CD4-positive, alpha-beta T cell treated with Interleukin-2 at 100 ng/mL for 4 hours (primary cell): ENCODE measurements around the gene ISL2.

ENCODE experiments used
- DNase-seq: peaks from one replicate; pipeline ENCODE4 v3.0.0-alpha.2; 2020; ENCODE audit warnings: low spot score

The ISL2 gene

DNA sequence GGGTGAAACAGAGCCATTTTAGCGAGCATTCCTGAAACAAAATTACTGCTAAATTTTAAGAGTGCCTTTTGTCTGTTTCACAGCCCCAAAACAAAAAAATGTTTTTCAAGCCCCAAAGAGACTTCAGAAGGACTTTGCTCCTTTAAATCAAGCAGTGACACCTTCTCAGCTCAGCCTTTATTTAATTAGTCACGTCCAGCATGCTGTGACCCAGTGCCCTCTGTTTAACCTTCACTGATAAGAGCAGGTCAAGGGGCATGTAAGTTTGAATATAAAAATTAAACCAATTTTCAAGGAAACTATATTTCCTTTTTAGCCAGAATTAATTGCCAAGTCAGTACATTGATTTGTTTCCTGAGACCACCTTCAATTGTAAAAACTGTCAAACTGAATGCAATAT is 40.6 kb downstream of the ISL2 start:
- no peak for DNase-seq

DNA sequence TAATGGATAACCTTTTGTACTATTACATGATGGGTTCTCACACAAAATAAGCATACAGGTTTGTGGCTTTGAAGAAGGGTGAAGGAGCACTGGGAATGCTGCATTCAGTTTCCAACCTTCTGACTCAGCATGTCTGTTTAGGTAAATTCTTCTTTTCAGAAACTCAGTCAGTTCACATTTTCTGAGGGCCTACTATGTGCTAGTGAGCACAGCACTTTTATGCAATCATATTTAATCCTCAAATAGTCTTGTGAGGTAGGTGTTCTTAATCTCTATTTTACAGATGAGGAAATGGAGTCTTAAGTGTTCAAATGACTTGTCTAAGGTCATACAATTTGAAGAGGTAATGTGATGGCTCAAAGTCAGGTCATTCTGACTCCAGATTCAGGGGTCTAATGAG is 41.2 kb downstream of the ISL2 start:
- no peak for DNase-seq

DNA sequence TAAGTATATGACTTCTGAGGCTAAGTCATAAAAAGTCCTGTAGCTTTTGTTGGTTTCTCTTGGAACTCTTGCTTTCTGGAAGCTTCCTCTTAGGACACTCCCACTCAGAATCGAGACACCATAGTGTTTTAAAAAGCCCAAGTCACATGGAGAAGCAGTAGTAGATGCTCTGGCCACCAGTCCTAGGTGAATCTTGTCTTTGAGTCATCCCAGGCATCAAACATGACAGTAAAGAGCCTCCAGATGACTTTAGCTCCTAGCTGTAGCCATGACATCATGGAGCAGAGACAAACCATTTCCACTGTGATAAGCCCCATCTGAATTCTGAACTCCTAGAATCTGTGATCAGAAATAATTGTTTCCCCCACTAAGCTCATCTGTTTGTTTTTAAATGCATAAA is 42.1 kb downstream of the ISL2 start:
- no peak for DNase-seq

DNA sequence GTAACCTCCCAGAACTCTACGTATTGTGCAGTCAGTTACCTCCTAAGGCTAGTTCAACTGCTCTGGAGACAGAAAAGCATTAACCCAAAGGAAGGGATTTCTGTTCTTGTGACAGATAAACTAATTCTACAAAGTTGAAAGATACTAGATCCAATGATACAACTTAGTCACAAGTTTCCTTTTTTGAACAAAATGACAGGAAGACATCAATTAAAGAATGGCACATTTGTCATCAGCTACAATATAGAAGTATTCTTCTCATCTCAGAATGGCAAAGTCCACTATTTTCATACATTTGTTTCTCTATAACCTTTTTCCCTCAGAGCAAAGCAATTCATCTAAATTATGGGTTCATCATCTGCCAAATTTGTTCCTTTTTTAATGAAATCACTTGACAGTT is 43.7 kb downstream of the ISL2 start:
- DNase-seq, result no peak

DNA sequence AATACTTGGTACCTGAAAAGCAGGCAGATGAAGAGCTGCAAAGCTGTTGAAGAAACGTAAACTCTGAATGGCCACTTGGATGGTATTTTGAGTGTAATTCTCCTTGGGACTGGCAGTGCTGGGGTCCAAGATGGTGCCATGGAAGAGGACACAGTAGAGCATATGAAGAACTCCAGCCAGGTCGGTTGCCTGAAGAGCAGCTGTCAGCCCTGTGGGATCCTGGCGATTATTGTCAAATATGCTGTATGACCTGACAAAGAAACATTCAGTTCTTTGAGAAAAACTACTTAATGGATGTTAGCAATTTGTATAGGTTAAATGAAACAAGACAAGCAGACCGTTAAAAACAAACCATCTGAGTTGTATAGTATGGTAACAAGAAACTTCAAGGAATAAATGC is 44.8 kb downstream of the ISL2 start:
- no peak for DNase-seq

DNA sequence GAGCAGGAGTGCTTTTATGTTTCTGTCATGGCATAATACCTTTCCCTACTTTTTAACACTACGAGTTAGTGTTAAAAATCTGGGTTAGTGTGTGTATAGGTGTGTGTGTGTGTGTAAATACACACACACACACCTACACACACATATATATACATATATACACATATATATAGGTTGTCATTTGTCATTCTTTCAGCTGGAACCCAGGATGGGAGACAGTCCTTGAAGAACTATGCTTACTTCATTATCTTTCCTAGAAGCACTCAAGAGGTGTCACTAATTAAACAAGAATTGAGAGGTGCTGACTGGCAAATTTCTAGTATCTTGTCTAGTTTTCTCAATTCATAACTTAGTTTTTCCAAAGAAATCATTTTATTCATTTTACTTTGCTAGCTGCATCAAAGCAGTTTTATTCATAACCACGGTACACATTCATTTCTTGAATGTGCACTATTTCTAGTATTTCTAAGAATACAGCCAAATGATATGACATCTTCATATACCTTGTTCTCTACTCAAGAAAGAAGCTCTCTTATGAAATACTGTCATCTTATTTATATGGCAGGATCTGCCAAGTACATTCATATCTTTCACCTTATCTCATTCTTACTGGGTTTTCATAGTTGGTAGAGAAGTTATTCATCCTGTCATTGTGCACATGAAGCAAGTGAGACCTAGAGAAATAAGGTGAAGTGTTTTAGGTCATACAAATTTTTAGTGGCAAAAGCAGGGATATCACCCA is 46.6 kb downstream of the ISL2 start:
- DNase-seq, result no peak

DNA sequence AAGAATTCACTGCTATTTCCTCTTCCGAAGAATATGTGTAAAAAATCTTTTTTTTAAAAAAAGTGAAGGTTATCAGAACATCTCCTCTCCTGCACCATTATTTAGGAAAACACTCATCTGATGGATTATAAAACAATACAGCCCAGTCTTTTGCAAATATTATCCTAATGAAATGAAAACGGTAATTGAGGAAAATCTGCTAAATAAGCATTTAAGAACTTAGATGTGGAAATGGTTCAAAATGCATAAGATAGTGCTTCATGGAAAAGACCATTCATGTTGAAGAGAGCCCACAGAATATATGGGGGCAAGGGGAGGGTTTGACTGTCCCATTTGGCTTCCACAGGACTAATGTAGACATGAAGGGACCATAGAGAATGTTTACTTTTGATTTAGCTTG is 47.8 kb downstream of the ISL2 start:
- no peak for DNase-seq

DNA sequence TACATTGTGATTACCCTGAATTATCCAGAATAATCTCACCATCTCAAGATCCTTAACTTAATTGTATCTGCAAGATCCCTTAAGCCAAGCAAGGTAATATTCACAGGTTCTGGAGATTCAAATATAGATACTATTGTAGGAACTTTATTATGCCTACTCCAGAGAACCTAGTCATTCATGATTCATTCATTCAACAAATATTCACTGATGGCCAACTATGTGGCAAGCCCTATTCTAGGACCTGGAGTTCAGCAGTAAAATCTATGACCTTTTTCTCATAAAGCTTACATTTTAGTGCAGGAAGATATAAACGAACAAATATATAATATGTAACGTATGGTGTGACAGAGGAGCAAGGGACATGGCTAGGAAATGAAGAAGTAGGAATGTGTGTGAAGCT is 49.6 kb downstream of the ISL2 start:
- no peak for DNase-seq

DNA sequence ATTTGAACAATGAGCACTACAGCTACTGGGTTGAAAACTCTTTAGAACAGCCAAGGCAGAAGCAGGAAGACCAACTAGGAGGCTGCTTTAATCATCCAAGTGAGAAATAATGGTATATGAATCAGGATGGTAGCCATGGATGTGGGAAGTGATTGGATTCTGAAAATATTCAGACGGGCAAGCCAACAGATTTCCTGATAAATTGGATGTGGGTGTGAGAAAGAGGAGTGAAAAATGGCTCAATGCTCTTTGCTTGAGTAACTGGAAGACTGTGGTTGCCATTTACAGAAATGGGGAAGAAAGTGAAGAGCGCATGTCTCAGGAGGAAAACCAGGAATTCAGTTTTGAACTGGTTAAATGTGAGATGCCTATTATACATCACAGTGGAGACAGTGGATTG is 50.4 kb downstream of the ISL2 start:
- DNase-seq, result no peak

DNA sequence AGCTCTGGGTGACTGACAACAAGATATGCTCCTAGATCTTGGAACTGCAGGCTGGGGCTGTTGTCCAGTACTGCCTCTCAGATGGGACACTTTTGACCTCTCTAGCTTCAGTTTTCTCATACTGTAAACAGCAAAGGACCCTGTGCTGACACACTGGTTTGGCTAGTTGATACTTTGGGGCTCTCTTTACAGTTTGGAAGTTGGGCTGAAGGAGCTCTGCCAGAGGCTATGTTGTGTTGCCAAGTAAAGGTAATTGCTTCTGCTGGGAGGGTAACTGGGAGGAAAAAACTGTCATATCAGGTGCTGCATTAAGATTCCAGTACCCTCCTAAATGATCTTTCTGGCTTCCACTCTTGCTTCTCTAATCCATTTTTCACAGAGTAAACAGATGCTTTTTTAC is 54.0 kb downstream of the ISL2 start:
- no peak for DNase-seq

DNA sequence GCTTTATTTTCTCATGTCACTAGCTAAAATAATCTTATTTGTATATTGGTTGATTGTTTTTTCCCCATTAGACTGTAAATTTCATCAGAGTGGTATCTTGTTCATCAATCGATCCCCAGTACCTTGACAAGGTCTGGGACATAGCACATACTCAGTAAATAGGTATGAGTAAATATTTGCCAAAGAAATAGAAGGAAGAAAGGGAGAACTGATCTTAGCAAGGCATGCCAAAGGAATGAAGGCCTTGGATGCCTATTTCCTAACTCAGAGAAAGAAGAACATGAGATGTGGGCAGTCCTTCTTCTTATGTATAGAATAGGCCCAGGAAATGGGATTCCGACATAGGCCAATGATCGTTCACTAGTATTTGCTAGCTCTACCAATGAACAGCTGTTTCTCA is 54.7 kb downstream of the ISL2 start:
- no peak for DNase-seq

DNA sequence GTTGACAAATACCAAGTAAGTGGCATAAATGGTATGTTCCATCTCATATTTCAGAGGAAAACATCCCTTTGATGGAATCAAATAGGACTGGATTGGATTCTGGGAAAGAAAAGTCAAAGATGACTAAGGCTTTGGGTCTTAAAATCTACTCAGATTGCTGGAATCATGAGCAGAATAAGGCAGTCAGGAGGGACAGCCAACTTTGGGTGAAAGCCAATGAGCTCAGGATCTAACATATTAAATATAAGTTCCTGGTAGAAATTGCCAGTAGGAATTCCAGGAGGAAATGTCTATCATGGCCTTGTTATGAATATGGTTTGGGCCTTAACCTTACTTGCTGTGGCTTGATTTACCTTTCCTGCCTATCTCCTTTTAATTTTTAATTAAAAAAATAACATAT is 55.3 kb downstream of the ISL2 start:
- no peak for DNase-seq
